Stimulated activated naive CD4-positive, alpha-beta T cell treated with Interleukin-2 at 50 U/mL for 16 hours (primary cell): ENCODE measurements around the gene ANO2.
"Not testable (repeated sequence)": the region's sequence is repeated elsewhere in the genome, so short reads cannot be mapped to it uniquely, and the experiment has no call there.

Experiments used
- DNase-seq: peaks from one replicate; lab custom pipeline; 2025; lab: John Stamatoyannopoulos, UW

Gene ANO2

GRCh38 chr12:5818877-5819276 is 126.2 kb downstream of the ANO2 start:
- not testable (repeated sequence) for DNase-seq

- DNase-seq = no peak
These were observed 127.8 kb downstream of the ANO2 start for GRCh38 chr12:5817246-5817645.

GRCh38 chr12:5809586-5809985 is 135.5 kb downstream of the ANO2 start:
- no peak for DNase-seq

GRCh38 chr12:5808981-5809380 is 136.1 kb downstream of the ANO2 start:
- no peak for DNase-seq

GRCh38 chr12:5807514-5808219 is 137.4 kb downstream of the ANO2 start:
- DNase-seq = no peak

- no peak for DNase-seq
These were observed 138.0 kb downstream of the ANO2 start for GRCh38 chr12:5807090-5807414.

- no peak for DNase-seq
These were observed 138.5 kb downstream of the ANO2 start for GRCh38 chr12:5806371-5807089.

GRCh38 chr12:5803532-5803931 is 141.5 kb downstream of the ANO2 start:
- DNase-seq = no peak

- no peak for DNase-seq
These were observed 146.6 kb downstream of the ANO2 start for GRCh38 chr12:5798242-5799015.

- no peak for DNase-seq
These were observed 147.4 kb downstream of the ANO2 start for GRCh38 chr12:5797661-5798060.

GRCh38 chr12:5796959-5797225 is 148.2 kb downstream of the ANO2 start:
- no peak for DNase-seq

- DNase-seq = no peak
These were observed 148.7 kb downstream of the ANO2 start for GRCh38 chr12:5796171-5796958.

- no peak for DNase-seq
These were observed 150.9 kb downstream of the ANO2 start for GRCh38 chr12:5794156-5794555.

GRCh38 chr12:5792343-5792742 is 152.7 kb downstream of the ANO2 start:
- DNase-seq = no peak

GRCh38 chr12:5789469-5789968 is 155.5 kb downstream of the ANO2 start:
- DNase-seq = no peak

GRCh38 chr12:5787828-5788227 is 157.2 kb downstream of the ANO2 start:
- no peak for DNase-seq

GRCh38 chr12:5785601-5786000 is 159.5 kb downstream of the ANO2 start:
- no peak for DNase-seq

GRCh38 chr12:5784462-5785130 is 160.5 kb downstream of the ANO2 start:
- DNase-seq = no peak

GRCh38 chr12:5783289-5783920 is 161.7 kb downstream of the ANO2 start:
- DNase-seq = no peak

GRCh38 chr12:5780536-5780935 is 164.5 kb downstream of the ANO2 start:
- no peak for DNase-seq

GRCh38 chr12:5779401-5779800 is 165.7 kb downstream of the ANO2 start:
- DNase-seq = no peak
